ENCODE measurements around the gene RASA4.
"Not testable (repeated sequence)": the region's sequence is repeated elsewhere in the genome, so short reads cannot be mapped to it uniquely, and the experiment has no call there.

GRCh38 chr7:102599699-102600098 lies 16.9 kb downstream of the RASA4 start:
- TF ChIP-seq CTCF (IDR thresholded peaks at IDR 0.05); ZFX (IDR thresholded peaks at IDR 0.05; ENCODE audit: borderline replicate concordance): not testable (repeated sequence)

Data from 22Rv1 (cell line).